Left ventricle myocardium inferior (tissue), 1 donor: ENCODE results near the gene ATP11A. TPM values are rescaled to one million over a fixed set of nuclear protein-coding genes. Genes with fewer than 3 reads are reported as not detected.
A peak's percentile ranks its signal among the peaks of the same experiment; 100 is the strongest.

Experiments
- DNase-seq: peaks from one replicate; pipeline ENCODE4 v3.0.0-alpha.2; 2020
- H3K27ac ChIP-seq: fragments of 200-600 bp; replicated peaks from 2 replicates; pipeline ENCODE4 v1.8.0; 2021
- H3K27me3 ChIP-seq: fragments of 200-600 bp; 2 replicates; pipeline ENCODE4 v1.8.0; 2021; ENCODE audit warnings: low read depth
- H3K36me3 ChIP-seq: fragments of 200-600 bp; 2 replicates; pipeline ENCODE4 v1.8.0; 2021
- H3K4me1 ChIP-seq: fragments of 200-600 bp; 2 replicates; pipeline ENCODE4 v1.8.0; 2021
- H3K4me3 ChIP-seq: fragments of 200-600 bp; 2 replicates; pipeline ENCODE4 v1.8.0; 2021; ENCODE audit warnings: mild to moderate bottlenecking, moderate library complexity
- H3K9me3 ChIP-seq: fragments of 200-600 bp; replicated peaks from 2 replicates; pipeline ENCODE4 v1.8.0; 2021
- CTCF ChIP-seq: fragments of 200-600 bp; IDR thresholded peaks from 2 replicates; pipeline ENCODE4 v1.8.0; 2021; ENCODE audit warnings: antibody characterized with exemption, mild to moderate bottlenecking, borderline replicate concordance
- intact Hi-C: fragments of 100-400 bp; cut with micrococcal nuclease; formaldehyde crosslinking; loops from one replicate; pipeline ENCODE4 v1.11.0; 2022
- total RNA-seq: library from RNA; stranded (reverse); fragmentation: NEBNext Ultra II Directional; extraction: Animal tissue kit (Norgen Biotek cat#: 25700); gene quantifications from one replicate; pipeline ENCODE4 v1.2.1, GENCODE V29; 2021
- donor health status: DM: no; HTN: yes; CAD: no; lungs with severe emphysema.

The ATP11A gene
- total RNA-seq, 1 donor from 2014 or later: 106 TPM

GRCh38 chr13:112894673-112895481 is 205.0 kb downstream of the ATP11A start:
- Histone ChIP-seq H3K36me3 (no peaks in the 10 kb centered on the region), H3K9me3 (no peaks in the 10 kb centered on the region), H3K4me3 (peak overlapping the region; percentile 65), H3K4me1 (peaks cover 33% of the 10 kb centered on the region), H3K27ac (no peak overlapping the region), H3K27me3 (peaks cover 88% of the 10 kb centered on the region)
- peak; percentile 17 for DNase-seq
- intact Hi-C loops: no loop called here
- TF ChIP-seq CTCF: no peak

DNA sequence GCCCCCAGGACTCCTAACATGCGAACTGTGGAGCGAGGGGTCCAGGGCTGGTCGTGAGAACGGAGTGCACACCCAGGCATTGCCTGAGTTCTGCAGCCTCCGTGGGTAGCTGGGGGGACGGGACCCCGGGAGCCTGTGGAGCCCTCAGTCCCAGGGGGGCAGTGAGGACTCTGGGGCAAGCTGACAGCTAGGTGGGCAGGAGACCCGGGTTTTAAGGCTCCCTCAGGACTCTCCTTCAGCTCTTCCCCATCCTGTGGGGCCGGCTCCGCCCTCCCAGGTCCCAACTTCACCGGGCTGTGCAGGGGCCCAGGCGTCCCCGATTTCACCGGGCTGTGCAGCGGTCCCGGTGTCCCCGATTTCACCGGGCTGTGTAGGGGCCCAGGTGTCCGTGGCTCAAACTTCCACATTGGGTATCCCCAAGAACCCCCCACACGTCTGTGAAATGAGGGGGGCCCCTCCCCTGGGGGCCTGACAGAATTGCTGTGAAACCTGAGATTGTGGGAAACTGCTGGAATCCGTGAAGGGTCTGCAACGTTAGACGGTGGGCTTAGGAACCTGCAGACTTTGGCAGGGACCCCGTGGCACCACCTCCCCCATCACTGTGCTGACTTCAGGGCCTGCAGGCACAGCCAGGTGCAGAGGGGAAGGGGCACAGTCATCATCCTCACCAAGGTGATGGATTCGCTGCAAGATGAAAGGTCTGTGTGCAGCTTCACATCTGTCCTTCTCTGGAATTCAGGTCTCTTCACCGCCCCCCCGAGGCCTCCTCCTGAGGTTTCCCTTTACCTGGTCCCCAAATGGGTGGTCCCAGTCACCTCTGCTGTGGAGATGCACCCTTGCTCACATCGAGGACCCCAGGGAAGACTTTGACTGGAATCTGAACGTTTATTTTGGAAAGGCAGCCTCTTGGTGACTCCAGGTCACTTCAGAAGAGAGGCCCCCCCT is 206.0 kb downstream of the ATP11A start:
- Histone ChIP-seq H3K9me3 (no peaks in the 10 kb centered on the region), H3K27me3 (peaks cover 82% of the 10 kb centered on the region), H3K36me3 (no peaks in the 10 kb centered on the region), H3K27ac (no peak overlapping the region), H3K4me1 (peaks cover 33% of the 10 kb centered on the region), H3K4me3 (peak overlapping the region; percentile 65)
- peak; percentile 9 for DNase-seq
- intact Hi-C loops: no loop called here
- no peak for TF ChIP-seq CTCF

- peak; percentile 8 for DNase-seq
- Histone ChIP-seq H3K36me3 (no peaks in the 10 kb centered on the region), H3K27me3 (peaks cover 70% of the 10 kb centered on the region), H3K4me3 (no peak overlapping the region), H3K27ac (no peak overlapping the region), H3K4me1 (peaks cover 33% of the 10 kb centered on the region), H3K9me3 (no peaks in the 10 kb centered on the region)
- intact Hi-C loops: no loop called here
- TF ChIP-seq CTCF: no peak
These were observed 207.1 kb downstream of the ATP11A start for GRCh38 chr13:112896736-112897602.

GRCh38 chr13:112897603-112897955 is 207.7 kb downstream of the ATP11A start:
- intact Hi-C loops: no loop called here
- H3K36me3 ChIP-seq: no peaks in the 10 kb centered on the region
- peaks cover 64% of the 10 kb centered on the region for H3K27me3 ChIP-seq
- no peak for TF ChIP-seq CTCF
- H3K4me1 ChIP-seq: peaks cover 29% of the 10 kb centered on the region
- no peak overlapping the region for H3K4me3 ChIP-seq
- H3K27ac ChIP-seq: no peak overlapping the region
- no peak for DNase-seq
- no peaks in the 10 kb centered on the region for H3K9me3 ChIP-seq

GRCh38 chr13:112897956-112898620 is 208.2 kb downstream of the ATP11A start:
- peaks cover 62% of the 10 kb centered on the region for H3K27me3 ChIP-seq
- H3K27ac ChIP-seq: no peak overlapping the region
- peaks cover 24% of the 10 kb centered on the region for H3K4me1 ChIP-seq
- intact Hi-C loops: no loop called here
- no peaks in the 10 kb centered on the region for H3K36me3 ChIP-seq
- peak; percentile 9 for DNase-seq
- TF ChIP-seq CTCF: no peak
- H3K4me3 ChIP-seq: no peak overlapping the region
- no peaks in the 10 kb centered on the region for H3K9me3 ChIP-seq
